OCI-LY1 (cell line): ENCODE results near the gene COL9A3.

Source experiments
- CTCF ChIP-seq: fragments of 200-600 bp; sonication (generic), shearing (Covaris generic); IDR thresholded peaks from 2 replicates; pipeline ENCODE4 v1.5.1; 2017; ENCODE audit warnings: mild to moderate bottlenecking, antibody characterized with exemption, low read length, moderate library complexity, mixed read lengths
- EZH2 ChIP-seq: fragments of 200-600 bp; sonication (generic), shearing (Covaris generic); IDR thresholded peaks from 2 replicates; pipeline ENCODE4 v1.8.0; 2017; ENCODE audit warnings: borderline replicate concordance, mixed run types, mild to moderate bottlenecking, antibody characterized with exemption, low read length, moderate library complexity, mixed read lengths

- TF ChIP-seq CTCF (no peak), EZH2 (no peak)
These were observed 22.4 kb downstream of the COL9A3 start for GRCh38 chr20:62839261-62839660.
